Activated CD4-positive, CD25-positive, alpha-beta regulatory T cell (primary cell): ENCODE results near the gene C16orf92.
"Not testable (repeated sequence)": the region's sequence is repeated elsewhere in the genome, so short reads cannot be mapped to it uniquely, and the experiment has no call there.

Source experiments
- DNase-seq, 4 experiments: peaks; one replicate each; lab custom pipeline; 2025; lab: John Stamatoyannopoulos, UW

C16orf92 gene

DNA sequence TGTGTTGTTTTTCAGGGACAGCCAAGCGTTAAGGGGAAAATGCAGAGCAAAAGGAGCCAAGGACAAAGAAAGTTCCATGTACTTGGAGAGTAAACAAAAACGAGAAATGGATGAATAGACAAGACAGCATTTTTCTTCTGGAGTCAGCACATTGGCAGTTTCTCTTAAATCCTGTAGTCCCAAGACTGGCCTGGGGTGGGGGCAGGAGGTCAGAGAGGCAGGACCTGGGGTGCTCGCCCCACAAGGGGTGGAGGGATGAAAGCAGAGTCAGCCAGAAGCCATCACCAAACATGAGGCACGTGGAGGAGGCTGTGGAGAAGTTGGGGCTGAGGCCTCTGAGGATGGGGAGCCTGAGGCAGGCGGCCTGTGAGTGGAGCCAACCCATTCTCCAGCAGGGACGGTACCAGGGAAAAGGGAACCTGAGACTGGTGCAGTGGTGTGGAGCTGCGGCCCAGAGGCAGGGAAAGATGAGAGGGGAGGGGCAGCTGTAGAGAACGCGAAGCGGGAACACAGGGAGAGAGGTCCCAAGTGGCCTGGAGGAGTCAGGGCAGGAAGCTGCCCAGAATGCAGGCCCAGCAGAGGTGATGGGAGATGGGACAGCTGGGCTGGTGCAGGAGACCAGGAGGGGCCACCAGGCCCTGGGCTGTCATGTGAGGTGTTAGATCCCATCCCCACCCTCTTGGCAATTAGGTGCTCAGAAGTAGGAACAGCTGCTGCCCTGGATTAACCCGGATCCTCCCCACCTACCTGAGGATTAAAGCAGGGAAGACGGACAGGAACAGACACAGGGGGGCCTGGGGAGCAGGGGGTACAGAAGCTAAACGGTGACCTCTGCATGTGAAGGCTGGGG lies 4.8 kb downstream of the C16orf92 start:
- no peak for DNase-seq

DNA sequence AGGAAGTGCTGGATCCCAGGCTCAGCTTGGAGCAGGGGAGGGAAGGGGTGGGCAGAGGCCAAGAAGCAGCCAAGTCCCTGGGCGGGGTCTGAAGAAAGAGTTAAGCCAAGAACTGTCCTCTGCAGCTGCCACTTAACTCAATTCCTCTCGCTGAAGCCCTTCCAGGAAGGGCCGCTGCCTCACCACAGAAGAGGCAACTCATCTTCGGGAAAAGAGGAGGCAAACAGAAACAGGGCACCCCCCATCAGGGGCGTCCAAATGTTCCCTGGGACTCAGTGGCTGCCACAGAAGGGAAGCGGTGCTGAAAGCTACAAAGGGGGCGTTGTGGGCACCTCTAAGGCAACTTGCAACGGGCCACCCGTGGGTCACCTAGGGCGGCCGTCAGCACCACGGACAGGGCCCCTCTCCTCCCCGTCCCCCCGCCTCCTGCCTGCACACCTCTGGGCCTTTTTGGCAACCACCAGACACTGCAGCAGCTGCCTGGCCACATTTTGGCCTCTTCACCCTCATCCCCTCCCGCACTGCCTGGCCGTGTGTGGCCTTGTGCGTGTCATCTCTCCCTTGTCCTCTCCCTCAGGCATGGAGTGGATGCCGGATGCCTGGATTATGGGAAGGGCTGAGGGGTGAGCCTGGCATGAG lies 5.6 kb downstream of the C16orf92 start:
- no peak for DNase-seq

DNA sequence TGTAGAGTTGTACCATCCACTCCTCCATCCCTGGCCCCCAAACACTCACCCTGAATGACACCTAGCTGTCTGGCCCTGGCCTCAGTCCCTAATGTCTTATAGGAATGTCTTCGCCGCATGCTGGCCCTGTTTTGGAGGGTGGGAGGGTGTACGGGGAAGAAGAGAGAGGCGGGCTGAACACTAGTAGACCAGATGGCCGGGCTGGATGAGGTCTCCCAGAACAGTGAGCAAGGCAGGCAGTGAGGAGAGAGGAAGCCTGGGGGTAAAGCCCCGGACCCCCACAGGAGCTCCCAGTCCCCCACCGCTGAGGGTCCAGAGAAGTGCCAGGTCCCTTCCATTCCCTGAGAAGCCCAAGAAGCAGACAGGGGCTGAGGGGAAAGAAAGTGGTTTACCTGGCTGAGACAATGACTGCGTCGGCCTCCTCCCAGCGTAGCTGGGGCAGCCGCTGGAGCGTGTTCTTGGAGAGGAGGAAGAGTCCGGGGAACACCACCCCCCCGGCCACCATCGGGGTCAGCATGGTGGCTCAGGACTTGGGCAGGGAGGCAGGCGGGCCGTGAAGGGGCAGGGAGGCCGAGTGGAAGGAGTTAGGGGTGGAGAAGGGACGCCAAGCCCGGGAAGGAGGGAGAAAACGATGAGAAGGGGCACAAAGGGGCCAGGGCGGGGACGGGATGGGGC lies 7.2 kb downstream of the C16orf92 start:
- DNase-seq: no peak

DNA sequence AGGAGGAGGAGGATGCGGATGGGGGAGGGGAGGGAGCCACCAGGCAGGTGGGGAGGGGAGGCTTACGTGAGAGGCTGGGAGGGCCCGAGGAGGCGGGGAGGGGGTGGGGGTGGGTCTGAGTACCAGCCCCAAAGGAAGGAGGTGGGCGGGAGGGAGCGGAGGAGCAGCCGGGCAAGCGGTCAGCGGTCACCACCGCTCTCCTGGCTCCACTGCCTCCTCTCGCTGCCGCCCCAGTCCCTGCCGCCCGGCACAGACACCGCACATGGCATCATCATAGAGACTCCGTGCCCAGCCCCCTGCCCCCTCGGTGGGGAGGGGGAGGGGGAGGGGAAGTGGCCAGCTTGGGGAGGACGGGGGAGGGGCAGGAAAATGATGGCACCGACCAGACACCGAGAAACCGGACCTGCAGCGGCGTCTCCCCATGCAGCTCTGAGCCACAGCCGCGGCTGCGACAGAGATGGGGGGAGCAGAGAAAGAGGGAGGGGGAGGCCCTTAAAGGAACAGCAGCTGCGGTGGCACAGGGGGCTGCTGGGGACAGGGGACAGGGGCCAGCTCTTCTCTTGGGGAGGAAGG lies 7.9 kb downstream of the C16orf92 start, which contains the start of gene TLCD3B:
TSS of gene TLCD3B (minus strand) at position 431 of the 573 bp plus-strand sequence. CDS start 744 bp downstream, outside the sequence.
- no peak for DNase-seq

DNA sequence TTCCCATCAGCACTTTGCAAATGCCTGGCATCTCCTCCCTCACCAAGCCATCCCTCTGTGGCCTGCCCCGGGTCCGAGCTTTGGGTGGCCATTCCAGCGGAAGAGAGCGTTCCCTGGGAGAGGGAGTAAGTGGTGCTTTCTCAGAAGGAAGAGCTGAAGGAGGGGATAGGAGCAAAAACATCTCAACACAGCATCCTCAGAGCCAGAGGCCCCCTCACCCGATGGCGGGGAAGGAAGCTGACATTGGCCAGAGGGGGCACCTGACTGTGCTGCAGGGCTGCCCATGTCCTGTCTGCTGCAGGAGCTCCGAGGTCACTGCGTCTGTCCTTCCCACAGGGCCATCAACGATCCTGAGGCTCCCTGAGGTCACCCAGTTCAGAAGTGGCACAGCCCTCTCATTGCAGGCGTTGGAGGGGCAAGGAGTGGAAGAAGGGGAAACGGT lies 8.5 kb downstream of the C16orf92 start:
- no peak for DNase-seq

DNA sequence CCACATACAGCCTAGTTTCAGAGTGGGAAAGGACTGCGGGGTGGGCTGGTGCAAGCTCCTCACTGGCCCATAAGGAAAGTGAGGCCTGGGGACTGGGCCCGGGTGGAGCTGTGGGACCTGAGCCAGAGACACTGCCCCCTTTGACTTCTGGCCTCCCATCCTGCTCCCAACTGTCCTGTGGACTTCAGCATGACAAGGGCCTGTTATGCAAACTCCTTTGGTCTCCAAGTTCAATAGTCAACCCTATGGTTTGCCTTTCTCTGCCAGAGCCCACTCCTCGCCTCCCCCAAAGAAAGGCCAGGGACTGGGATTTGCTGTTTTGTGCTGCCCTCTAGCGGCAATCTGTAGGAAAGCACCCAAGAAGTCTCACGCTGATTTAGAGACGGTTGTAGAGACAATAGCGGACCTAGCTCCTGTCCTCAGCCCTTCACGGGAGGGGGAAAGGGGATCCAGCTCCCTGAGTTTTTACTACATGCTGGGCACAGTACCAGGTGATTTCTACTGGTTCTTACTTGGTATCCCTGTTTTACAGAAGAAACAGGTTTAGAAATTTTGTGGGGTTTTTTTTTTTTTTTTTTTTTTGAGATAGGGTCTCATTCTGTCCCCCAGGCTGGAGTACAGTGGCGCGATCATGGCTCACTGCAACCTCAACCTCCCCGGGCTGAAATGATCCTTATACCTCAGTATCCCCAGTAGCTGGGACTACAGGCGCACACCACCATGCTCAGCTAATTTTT lies 9.3 kb downstream of the C16orf92 start:
- DNase-seq: peak; percentile 19 to 37 (median 28)

DNA sequence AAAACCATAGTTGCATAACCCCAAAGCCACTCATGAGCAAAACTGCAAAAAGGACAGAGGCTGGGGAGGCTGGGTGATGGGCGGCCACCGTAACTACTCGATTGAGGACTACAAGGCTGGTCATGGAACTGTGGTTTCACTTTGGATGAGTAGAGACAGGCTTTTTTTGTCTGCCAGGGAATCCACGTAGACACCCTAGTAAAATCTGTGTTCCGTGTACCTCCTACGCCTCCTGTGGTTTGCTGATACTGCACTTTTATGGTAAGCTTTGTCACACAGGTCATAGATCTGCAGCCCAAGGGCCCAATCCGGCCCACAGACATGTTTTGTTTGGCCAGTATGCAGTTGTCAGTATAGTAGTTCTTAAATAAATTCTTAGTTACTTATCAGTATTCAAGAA lies 10.3 kb downstream of the C16orf92 start:
- DNase-seq: no peak

DNA sequence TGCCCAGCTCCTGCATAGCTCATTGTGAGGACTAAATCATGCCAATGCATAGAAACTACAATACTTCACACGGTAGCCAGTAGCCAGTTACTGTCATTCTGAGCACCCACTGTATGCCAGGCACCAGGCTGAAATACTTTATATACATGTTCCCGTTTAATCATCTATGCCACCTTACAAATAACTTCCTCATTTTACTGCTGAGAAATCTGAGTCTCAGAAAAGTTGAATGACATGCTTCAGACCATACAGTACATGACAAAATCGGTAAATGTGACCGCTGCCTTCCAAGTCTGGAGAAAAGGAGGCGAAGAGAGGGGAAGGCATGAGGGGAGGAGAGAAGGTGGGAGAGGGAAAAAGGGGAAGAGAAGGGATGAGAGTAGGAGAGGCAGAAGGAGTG lies 17.2 kb downstream of the C16orf92 start:
- no peak for DNase-seq

DNA sequence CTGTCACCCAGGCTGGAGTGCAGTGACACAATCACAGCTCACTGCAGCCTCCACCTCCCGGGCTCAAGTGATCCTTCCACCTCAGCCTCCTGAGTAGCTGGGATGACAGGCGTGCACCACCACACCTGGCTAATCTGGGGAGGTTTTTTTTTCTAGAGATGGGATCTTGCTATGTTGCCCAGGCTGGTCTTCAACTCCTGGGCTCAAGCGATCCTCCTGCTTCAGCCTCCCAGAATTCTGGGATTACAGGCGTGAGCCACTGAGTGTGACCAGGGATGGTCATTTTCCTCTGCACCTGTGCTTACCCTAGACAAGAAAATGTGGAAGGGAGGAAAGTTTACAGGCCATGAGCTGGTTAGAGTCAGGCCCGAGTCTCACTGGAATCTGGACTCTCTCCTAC lies 17.7 kb downstream of the C16orf92 start:
- DNase-seq: not testable (repeated sequence)

DNA sequence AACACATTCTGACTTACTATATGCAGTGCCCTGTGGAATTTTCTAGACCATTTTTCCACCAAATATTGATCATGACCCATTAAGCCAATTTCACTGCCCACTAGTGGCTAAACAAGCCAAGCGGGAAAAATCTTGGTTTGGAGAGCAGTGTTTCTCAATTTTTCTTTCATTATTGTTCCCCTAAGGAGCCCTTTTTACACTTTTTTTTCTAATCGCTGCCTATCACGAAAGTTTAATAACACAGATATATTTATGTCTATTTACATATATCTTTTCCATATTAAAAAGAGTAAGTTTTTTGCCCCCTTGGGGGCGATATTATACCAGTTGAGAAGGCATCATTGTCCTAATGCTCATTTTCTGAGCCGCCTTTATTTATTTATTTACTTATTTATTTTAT lies 18.8 kb downstream of the C16orf92 start:
- DNase-seq: no peak

DNA sequence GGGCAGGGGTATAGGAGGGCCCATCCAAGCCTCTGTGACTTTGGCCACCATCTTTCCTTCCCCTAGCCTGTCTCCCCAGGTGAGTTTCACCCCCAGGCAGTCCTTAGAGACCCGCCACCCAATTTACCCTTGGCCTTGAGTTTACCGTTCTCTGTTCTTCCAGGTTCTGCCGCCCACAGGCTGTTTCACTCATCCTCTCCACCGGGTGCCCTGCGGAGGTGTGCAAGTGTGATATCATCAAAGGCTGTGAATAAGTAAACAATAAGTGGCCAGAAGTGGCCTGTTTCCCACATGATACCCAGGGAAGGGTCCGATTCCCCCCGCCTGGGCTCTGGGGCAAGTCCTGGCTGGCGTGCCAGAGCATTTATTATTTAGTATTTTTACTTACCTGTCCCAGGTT lies 23.2 kb downstream of the C16orf92 start:
- DNase-seq: no peak

DNA sequence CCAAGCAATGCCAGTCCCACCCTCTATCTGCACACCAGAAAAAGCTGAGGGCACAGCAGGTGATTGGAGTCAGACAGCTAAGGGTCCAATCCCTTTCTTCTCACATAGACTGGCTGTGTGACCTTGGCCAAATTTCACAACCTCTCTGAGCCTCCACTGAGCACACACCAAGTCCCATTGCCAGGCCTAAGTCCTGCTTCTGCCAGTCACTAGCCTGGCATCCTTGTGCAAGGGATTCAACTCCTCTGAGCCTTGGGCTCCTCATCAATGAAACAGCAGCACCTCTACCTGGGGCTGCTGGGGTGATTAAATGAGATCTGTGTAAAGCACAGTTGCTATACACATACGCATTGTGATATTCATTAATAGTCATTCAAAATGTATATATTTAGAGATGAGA lies 23.6 kb downstream of the C16orf92 start:
- DNase-seq: no peak

DNA sequence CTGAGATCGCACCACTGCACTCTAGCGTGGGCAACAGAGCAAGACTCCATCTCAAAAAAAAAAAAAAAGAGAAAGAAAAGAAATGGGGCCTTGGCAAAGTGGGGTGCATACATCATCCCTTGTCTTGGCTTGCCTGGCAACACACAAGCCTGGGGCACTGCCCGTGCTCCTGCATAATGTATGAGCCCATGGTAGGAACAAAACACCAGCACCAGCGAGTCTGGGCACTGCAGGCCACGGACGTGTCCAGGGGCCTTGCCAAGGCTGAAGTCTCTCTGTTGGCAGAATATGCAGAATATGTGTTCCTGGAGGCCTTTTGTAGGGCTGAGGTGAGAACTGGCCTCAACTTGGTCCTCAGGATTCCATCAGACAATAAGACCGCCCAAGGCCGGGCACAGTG lies 26.9 kb downstream of the C16orf92 start:
- DNase-seq: no peak

DNA sequence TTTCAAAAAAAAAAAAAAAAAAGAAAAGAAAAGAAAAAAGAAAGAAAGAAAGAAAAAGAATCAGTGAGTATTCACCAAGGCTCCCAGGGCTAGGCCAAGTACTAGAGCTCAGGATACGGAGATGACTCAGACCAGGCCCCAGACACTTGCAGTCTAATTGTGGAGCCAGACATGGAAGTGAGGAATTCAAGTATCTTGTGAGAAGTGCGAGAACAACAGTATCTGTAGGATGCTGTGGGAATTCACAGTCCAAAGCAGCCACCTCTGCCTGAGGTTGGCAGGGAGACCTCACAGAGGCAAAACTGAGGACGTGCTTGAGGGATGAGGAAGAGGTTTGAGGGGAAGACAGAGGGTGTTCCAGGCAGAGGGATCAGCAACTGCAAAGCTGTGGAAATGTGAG lies 28.5 kb downstream of the C16orf92 start:
- DNase-seq: no peak

DNA sequence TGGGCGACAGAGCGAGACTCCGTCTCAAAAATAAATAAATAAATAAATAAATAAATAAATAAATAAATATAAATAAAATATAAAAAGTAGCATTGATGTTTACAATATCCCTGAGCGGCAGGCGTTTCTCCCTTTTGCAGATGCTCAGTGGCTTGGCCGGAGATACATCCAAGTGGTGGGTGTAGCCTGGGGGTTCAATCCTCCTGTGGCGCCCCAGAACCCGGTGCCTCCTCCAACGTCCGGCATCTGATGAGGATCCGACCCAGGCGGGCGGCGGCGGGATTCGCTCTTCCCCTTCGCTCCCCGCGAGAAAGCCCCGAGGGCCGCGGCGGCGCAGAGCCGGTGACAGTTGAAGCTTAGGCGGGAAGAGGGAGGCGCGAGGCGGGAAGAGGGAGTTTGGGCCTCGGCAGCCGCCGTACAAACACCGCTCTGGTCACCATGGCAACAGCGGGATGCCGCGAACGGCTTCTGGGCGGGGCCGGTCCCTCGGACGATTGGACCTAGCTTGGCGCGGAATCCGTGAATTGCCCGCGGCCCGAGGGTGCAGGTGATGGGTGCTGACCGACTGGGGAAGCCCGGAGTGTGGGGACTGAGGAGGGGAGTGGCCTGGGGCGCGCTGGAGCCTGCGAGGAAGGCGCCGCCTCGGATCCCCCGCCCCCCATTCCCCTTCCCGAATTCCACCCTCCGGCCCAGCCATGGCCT lies 29.8 kb downstream of the C16orf92 start:
- peak; percentile 77 to 86 (median 78) for DNase-seq

DNA sequence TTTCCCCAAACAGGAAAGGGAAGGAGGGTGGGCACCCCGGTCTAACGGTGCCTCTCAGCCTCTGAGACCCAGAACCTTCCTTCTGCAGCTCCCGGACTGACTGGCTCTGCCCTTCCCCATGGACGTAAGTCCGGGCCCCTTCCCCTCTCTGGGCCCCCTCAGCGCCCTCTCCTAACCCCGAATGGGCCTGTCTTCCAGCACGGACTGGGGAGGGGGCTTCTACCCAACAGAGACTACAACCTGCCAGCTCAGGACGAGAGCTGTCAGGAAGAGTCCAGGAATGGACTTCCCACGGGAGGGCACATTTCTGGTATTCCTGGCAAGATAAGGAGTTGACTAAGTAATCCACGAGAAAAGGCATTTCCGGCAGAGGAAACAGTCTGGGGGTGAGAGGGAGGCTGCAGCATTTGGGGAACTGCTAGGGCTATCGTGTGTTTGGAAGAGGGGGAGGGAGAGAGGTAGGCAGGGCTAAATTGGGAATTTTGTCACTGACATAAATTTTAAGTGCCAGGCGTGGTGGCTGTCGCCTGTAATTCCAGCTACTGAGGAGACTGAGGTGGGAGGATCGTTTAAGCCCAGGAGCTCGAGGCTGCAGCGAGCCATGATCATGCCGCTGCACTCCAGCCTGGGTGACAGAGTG lies 30.5 kb downstream of the C16orf92 start:
- DNase-seq: no peak

DNA sequence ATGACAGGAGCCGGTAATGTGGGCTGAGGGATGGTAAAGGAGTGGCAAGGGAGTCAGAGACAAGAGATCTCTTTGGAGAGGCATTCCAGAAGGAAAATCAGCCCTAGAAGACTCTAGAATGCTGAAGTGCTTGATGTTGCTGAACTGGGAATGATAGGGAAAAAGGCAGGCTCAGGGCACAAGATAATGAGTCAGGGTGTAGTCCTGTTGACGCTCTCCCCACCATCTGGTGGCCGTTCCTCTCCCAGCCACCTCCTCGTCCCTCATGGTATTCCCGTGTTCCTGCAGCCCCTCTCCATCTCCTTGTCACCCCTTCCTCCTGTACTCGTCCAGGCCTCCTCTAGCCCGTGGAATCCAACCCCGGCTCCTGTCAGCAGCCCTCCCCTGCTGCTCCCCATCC lies 31.5 kb downstream of the C16orf92 start:
- no peak for DNase-seq

DNA sequence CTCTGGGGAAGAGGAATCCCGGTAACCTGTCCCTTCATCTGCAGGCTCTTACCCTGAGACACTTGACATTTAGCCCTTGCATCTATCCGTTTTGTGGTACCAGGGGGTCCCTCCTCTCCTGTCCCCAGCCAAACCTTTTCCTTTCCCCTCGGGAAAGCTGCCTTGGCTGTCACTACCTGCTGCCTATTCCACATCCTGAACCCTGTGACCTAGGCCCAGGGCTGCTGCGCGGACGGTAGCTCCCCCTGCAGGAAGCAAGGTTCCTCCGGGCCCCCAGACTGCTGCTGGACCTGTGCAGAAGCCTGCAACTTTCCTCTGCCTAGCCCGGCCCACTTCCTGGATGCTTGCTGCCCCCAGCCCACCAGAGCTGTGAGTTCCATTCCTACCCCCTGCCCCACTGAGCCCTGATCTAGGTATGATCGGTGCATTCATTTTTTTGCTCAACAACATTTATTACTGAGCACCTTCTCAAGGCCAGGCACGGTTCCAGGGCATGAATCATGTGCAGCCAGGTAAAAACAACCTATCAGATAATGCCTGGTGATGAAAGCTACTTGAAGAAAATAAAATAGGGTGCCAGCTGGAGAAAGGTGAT lies 32.1 kb downstream of the C16orf92 start:
- peak in 2 of 4 experiments; percentile 12 to 20 for DNase-seq

DNA sequence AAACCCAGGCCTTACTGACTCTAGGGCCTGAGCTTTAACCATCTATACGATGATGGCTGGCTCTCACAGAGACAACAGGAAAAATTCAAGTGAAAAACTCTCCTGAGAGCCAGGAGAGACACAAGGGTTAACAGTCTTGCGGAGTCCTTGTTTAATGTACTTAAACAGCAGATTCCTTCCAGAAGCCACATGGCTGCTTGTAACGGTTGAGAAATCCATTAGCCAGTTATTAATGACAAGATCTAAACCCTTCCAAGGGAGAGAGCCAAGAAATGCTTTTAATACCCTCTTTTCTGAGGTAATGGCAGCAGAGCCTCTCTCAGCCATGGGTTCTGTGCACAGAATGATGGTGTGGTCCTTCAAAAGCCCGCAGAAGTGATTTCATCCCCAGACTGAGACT lies 37.3 kb downstream of the C16orf92 start:
- no peak for DNase-seq
